ENCODE measurements around the gene DYNLT3.

DYNLT3 gene

GRCh38 chrX:37854148-37854547, 6.8 kb upstream of the DYNLT3 start:
- TF ChIP-seq CTCF (IDR thresholded peaks at IDR 0.05; ENCODE audit: borderline replicate concordance, control extremely low read depth, extremely low read depth, insufficient read depth, missing control alignments), result no peak
- DNase-seq (ENCODE audit: low spot score), result no peak
- in situ Hi-C loops (cut with MboI; ENCODE audit: low sequenced_read_pairs, unreplicated experiment), result no loop called here

GRCh38 chrX:37847733-37848197, 394 bp upstream of the DYNLT3 start:
- in situ Hi-C loops (cut with MboI; ENCODE audit: low sequenced_read_pairs, unreplicated experiment), result loop anchor here (25.0 kb wide), 1 partner anchor 335 kb away; no protein-coding TSS in a partner anchor
- no peak for TF ChIP-seq CTCF (IDR thresholded peaks at IDR 0.05; ENCODE audit: borderline replicate concordance, control extremely low read depth, extremely low read depth, insufficient read depth, missing control alignments)
- DNase-seq (ENCODE audit: low spot score), result no peak

DNA sequence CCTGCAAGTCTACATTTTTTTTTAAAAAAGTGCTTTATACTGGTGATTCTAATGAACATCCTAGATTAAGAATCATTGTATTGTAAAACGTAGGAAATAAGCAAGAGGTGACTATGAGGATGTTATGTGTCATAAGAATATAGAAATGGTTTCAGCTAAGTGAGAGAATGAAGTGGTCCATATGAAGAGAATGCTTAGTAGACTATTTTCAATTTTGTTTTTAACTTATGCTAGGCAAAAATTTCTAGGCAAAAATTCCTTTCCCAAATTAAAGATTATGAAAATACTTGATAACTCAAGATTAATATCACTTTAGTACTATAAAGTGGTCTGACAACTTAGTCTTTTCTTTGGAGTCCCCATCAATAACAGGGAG, 825 bp downstream of the DYNLT3 start:
- TF ChIP-seq CTCF (IDR thresholded peaks at IDR 0.05; ENCODE audit: borderline replicate concordance, control extremely low read depth, extremely low read depth, insufficient read depth, missing control alignments), result no peak
- DNase-seq (ENCODE audit: low spot score), result no peak
- in situ Hi-C loops (cut with MboI; ENCODE audit: low sequenced_read_pairs, unreplicated experiment), result loop anchor here (25.0 kb wide), 1 partner anchor 334 kb away; no protein-coding TSS in a partner anchor

- in situ Hi-C loops (cut with MboI; ENCODE audit: low sequenced_read_pairs, unreplicated experiment), result loop anchor here (25.0 kb wide), 1 partner anchor 334 kb away; no protein-coding TSS in a partner anchor
- DNase-seq (ENCODE audit: low spot score), result no peak
- TF ChIP-seq CTCF (IDR thresholded peaks at IDR 0.05; ENCODE audit: borderline replicate concordance, control extremely low read depth, extremely low read depth, insufficient read depth, missing control alignments), result no peak
Observed at GRCh38 chrX:37846141-37846540, 1.2 kb downstream of the DYNLT3 start.

GRCh38 chrX:37844622-37845021, 2.7 kb downstream of the DYNLT3 start:
- TF ChIP-seq CTCF (IDR thresholded peaks at IDR 0.05; ENCODE audit: borderline replicate concordance, control extremely low read depth, extremely low read depth, insufficient read depth, missing control alignments), result no peak
- in situ Hi-C loops (cut with MboI; ENCODE audit: low sequenced_read_pairs, unreplicated experiment), result loop anchor here (25.0 kb wide), 1 partner anchor 332 kb away; no protein-coding TSS in a partner anchor
- no peak for DNase-seq (ENCODE audit: low spot score)

- in situ Hi-C loops (cut with MboI; ENCODE audit: low sequenced_read_pairs, unreplicated experiment), result loop anchor here (25.0 kb wide), 1 partner anchor 329 kb away; no protein-coding TSS in a partner anchor
- TF ChIP-seq CTCF (IDR thresholded peaks at IDR 0.05; ENCODE audit: borderline replicate concordance, control extremely low read depth, extremely low read depth, insufficient read depth, missing control alignments), result no peak
- DNase-seq (ENCODE audit: low spot score), result no peak
Observed at GRCh38 chrX:37840931-37841330, 6.4 kb downstream of the DYNLT3 start.

Measured in GM13976 (cell line).